NOMO-1 treated with dmso at 0.1 percent for 144 hours (cell line): Measurements from ENCODE around the gene RAD50.

Experiments
- DNase-seq: peaks from one replicate; lab custom pipeline; 2025; ENCODE audit not compliant: unreplicated experiment; lab: John Stamatoyannopoulos, UW

The RAD50 gene

GRCh38 chr5:132692632-132692967 lies 135.8 kb downstream of the RAD50 start:
- DNase-seq = no peak
